H1 (cell line): ENCODE results near the gene GIN1. TPM values are rescaled to one million over a fixed set of nuclear protein-coding genes. Genes with fewer than 3 reads are reported as not detected.

Experiments used
- CTCF ChIA-PET: fragments of 300-600 bp; sonication (Branson Sonifier 250); formaldehyde crosslinking; loops from one replicate; lab custom pipeline; 2021; ENCODE audit not compliant: partially characterized antibody; lab: Charles Lee
- POLR2A ChIA-PET: fragments of 300-600 bp; sonication (Branson Sonifier 250); formaldehyde crosslinking; loops from one replicate; lab custom pipeline; 2021; ENCODE audit warnings: inconsistent platforms; ENCODE audit not compliant: partially characterized antibody; lab: Charles Lee
- DNase-seq, 2 experiments: peaks; one replicate each; pipeline versions ENCODE4 v3.0.0 to v3.0.0-alpha.2; 2010 to 2022; ENCODE audit warnings: low spot score in 2 of 2, low read depth in 1 of 2, mixed read lengths in 1 of 2
- FAIRE-seq: peaks from 2 replicates; lab custom pipeline; 2011; peaks lifted over from hg19 to GRCh38; lab: Jason Lieb, UNC
- H2AFZ ChIP-seq: 2 replicates; pipeline ENCODE4 v1.8.1; 2012; ENCODE audit warnings: low read length, inconsistent platforms
- H2AK5ac ChIP-seq: 2 replicates; pipeline ENCODE4 v1.6.1; 2013; ENCODE audit warnings: low read depth, low read length
- H2BK120ac ChIP-seq: replicated peaks from 2 replicates; pipeline ENCODE3; 2013; ENCODE audit warnings: low read depth, low read length, inconsistent platforms
- H2BK12ac ChIP-seq: 2 replicates; pipeline ENCODE4 v1.6.1; 2013; ENCODE audit warnings: low read depth, low read length
- H2BK15ac ChIP-seq: 2 replicates; pipeline ENCODE4 v1.6.1; 2013; ENCODE audit warnings: low read length
- H2BK20ac ChIP-seq: 2 replicates; pipeline ENCODE4 v1.6.1; 2013; ENCODE audit warnings: low read length
- H2BK5ac ChIP-seq: 2 replicates; pipeline ENCODE4 v1.6.1; 2013; ENCODE audit warnings: low read depth, low read length
- H3K14ac ChIP-seq: 2 replicates; pipeline ENCODE4 v1.6.1; 2013; ENCODE audit warnings: inconsistent platforms; ENCODE audit not compliant: insufficient read length
- H3K18ac ChIP-seq: 2 replicates; pipeline ENCODE4 v1.6.1; 2013; ENCODE audit warnings: low read length; ENCODE audit errors: extremely low read depth
- H3K23ac ChIP-seq: 2 replicates; pipeline ENCODE4 v1.6.1; 2013; ENCODE audit warnings: inconsistent platforms; ENCODE audit not compliant: insufficient read length
- H3K23me2 ChIP-seq: 2 replicates; pipeline ENCODE4 v1.6.1; 2013; ENCODE audit warnings: low read depth, low read length
- H3K27ac ChIP-seq: 2 replicates; pipeline ENCODE4 v1.6.1; 2011; ENCODE audit warnings: low read depth, low read length, inconsistent platforms
- H3K27me3 ChIP-seq, 4 experiments: replicated peaks in 1 of 4; 1 replicate in 1 of 4; 2 replicates in 3 of 4; pipeline versions ENCODE4 v1.6.1 to v1.8.1; 2011 to 2013; ENCODE audit warnings: low read length in 3 of 4, mild to moderate bottlenecking in 3 of 4, inconsistent platforms in 2 of 4, mixed read lengths in 2 of 4, moderate library complexity in 1 of 4; ENCODE audit not compliant: control insufficient read depth in 3 of 4, insufficient read depth in 3 of 4; ENCODE audit errors: extremely low read depth in 1 of 4
- H3K36me3 ChIP-seq, 4 experiments: 2 replicates each; pipeline versions ENCODE4 v1.6.1 to v1.8.1; 2011 to 2013; ENCODE audit warnings: mild to moderate bottlenecking in 4 of 4, low read length in 3 of 4, moderate library complexity in 2 of 4, control low read depth in 1 of 4, inconsistent platforms in 1 of 4; ENCODE audit not compliant: insufficient read depth in 4 of 4, control insufficient read depth in 2 of 4
- H3K4ac ChIP-seq: replicated peaks from 2 replicates; pipeline ENCODE3; 2013; ENCODE audit warnings: low read length, low read depth, mixed read lengths, inconsistent platforms; ENCODE audit not compliant: insufficient read length
- H3K4me1 ChIP-seq, 4 experiments: replicated peaks in 1 of 4; 1 replicate in 1 of 4; 2 replicates in 3 of 4; pipeline versions ENCODE4 v1.6.1 to v1.8.1; 2011 to 2013; ENCODE audit warnings: low read length in 3 of 4, inconsistent platforms in 2 of 4, mixed read lengths in 1 of 4; ENCODE audit not compliant: insufficient read depth in 4 of 4, control insufficient read depth in 3 of 4
- H3K4me2 ChIP-seq, 2 experiments: 2 replicates each; pipeline versions ENCODE4 v1.6.1 to v1.8.1; 2011 to 2013; ENCODE audit warnings: low read depth in 2 of 2, low read length in 2 of 2, control low read depth in 1 of 2, inconsistent platforms in 1 of 2, mild to moderate bottlenecking in 1 of 2; ENCODE audit not compliant: insufficient read depth in 1 of 2
- H3K4me3 ChIP-seq, 4 experiments: fragments of 200-600, 300-600 bp in 1 of 4; sonication (generic), shearing (Covaris generic), sonication (Bioruptor Twin) in 1 of 4; 2 replicates each; pipeline versions ENCODE4 v1.5.1 to v1.8.1; 2011 to 2016; ENCODE audit warnings: low read length in 4 of 4, low read depth in 3 of 4, control low read depth in 2 of 4, inconsistent platforms in 2 of 4, mild to moderate bottlenecking in 2 of 4, mixed read lengths in 1 of 4, moderate library complexity in 1 of 4; ENCODE audit not compliant: insufficient read depth in 2 of 4; ENCODE audit errors: extremely low read depth in 1 of 4
- H3K56ac ChIP-seq: replicated peaks from 2 replicates; pipeline ENCODE3; 2013; ENCODE audit warnings: low read depth, mild to moderate bottlenecking, mixed read lengths, low read length, inconsistent platforms; ENCODE audit not compliant: insufficient read length
- H3K79me1 ChIP-seq: 2 replicates; pipeline ENCODE4 v1.6.1; 2013; ENCODE audit warnings: low read depth, low read length, control low read depth
- H3K79me2 ChIP-seq, 2 experiments: 2 replicates each; pipeline versions ENCODE4 v1.6.1 to v1.8.1; 2012 to 2013; ENCODE audit warnings: low read length in 2 of 2, mild to moderate bottlenecking in 2 of 2, inconsistent platforms in 1 of 2; ENCODE audit not compliant: insufficient read depth in 2 of 2, control insufficient read depth in 1 of 2
- H3K9ac ChIP-seq, 4 experiments: replicated peaks in 1 of 4; 1 replicate in 1 of 4; 2 replicates in 3 of 4; pipeline versions ENCODE4 v1.6.1 to v1.8.1; 2011 to 2013; ENCODE audit warnings: low read depth in 3 of 4, low read length in 3 of 4, control low read depth in 2 of 4, mild to moderate bottlenecking in 2 of 4, moderate library complexity in 2 of 4, inconsistent platforms in 1 of 4; ENCODE audit errors: extremely low read depth in 1 of 4
- H3K9me3 ChIP-seq, 2 experiments: 2 replicates each; pipeline versions ENCODE4 v1.6.1 to v1.8.1; 2012 to 2013; ENCODE audit warnings: mild to moderate bottlenecking in 2 of 2, moderate library complexity in 2 of 2, control low read depth in 1 of 2, inconsistent platforms in 1 of 2, low read depth in 1 of 2, low read length in 1 of 2, mixed read lengths in 1 of 2; ENCODE audit not compliant: insufficient read depth in 2 of 2
- H4K20me1 ChIP-seq, 2 experiments: replicated peaks in 1 of 2; 2 replicates each; pipeline versions ENCODE3 to v1.8.1; 2011 to 2013; ENCODE audit warnings: inconsistent platforms in 2 of 2, low read length in 2 of 2, mild to moderate bottlenecking in 1 of 2; ENCODE audit not compliant: insufficient read depth in 2 of 2, control insufficient read depth in 1 of 2
- H4K5ac ChIP-seq: 2 replicates; pipeline ENCODE4 v1.6.1; 2013; ENCODE audit warnings: low read length, low read depth, mixed read lengths, inconsistent platforms; ENCODE audit not compliant: insufficient read length
- H4K8ac ChIP-seq: 2 replicates; pipeline ENCODE4 v1.8.0; 2013; ENCODE audit warnings: mild to moderate bottlenecking, moderate library complexity, low read length, inconsistent platforms; ENCODE audit not compliant: insufficient read depth; ENCODE audit errors: extremely low read depth
- H4K91ac ChIP-seq: replicated peaks from 2 replicates; pipeline ENCODE3; 2013; ENCODE audit warnings: low read length, mixed read lengths, inconsistent platforms; ENCODE audit not compliant: insufficient read length
- SAP30 ChIP-seq: fragments of 300-600 bp; sonication (generic); IDR thresholded peaks from 2 replicates; pipeline ENCODE4 v1.7.1; 2012; ENCODE audit warnings: low read length, moderate library complexity, mild to moderate bottlenecking, inconsistent platforms; ENCODE audit not compliant: insufficient read depth, insufficient replicate concordance
- WGBS, 2 experiments: shearing (Covaris generic) in 1 of 2; methylation state at CpG; one replicate each; pipeline versions ENCODE4 v1.1.6 to v1.1.7; 2013 to 2015; ENCODE audit warnings: low lambda C conversion rate in 2 of 2, mixed read lengths in 2 of 2, inconsistent platforms in 1 of 2, low coverage in 1 of 2, missing lambda C conversion rate in 1 of 2; ENCODE audit not compliant: insufficient replicate concordance in 2 of 2, insufficient coverage in 1 of 2, insufficient read length in 1 of 2; ENCODE audit errors: extremely low coverage in 1 of 2, missing lambda C conversion rate in 1 of 2; 5-methylcytosine and 5-hydroxymethylcytosine counted together
- polyA plus RNA-seq, 7 experiments: library from polyadenylated mRNA; depleted of rRNA in 3 of 7; stranded (reverse) in 5 of 7; unstranded in 2 of 7; fragments of >200 nt in 5 of 7; fragments of 200-250 nt in 2 of 7; gene quantifications; 1 replicate in 5 of 7; 2 replicates in 1 of 7; 4 replicates in 1 of 7; pipeline versions ENCODE4 v1.2.1 to v1.2.3, GENCODE V29; 2011 to 2013; ENCODE audit warnings: missing spikeins in 2 of 7, mixed read lengths in 2 of 7
- total RNA-seq: library from RNA; stranded (reverse); fragmentation: NEBNext Ultra II Directional; extraction: Animal tissue kit (Norgen Biotek cat#: 25700); gene quantifications from 2 replicates; pipeline ENCODE4 v1.2.1, GENCODE V29; 2021

GIN1 gene
- total and polyA plus RNA-seq, 2 of the 8 experiments (the other 6 are each of a cell fraction or from before 2014, with no cell fraction given) = 1.9 to 7.1 TPM

GRCh38 chr5:103089272-103089671 lies 30.7 kb downstream of the GIN1 start:
- Histone ChIP-seq H3K4me3 (no peak overlapping the region), H3K56ac (no peak overlapping the region), H4K5ac (no peak overlapping the region), H2BK5ac (no peak overlapping the region), H3K79me2 (no peaks in the 10 kb centered on the region), H3K4ac (no peak overlapping the region), H2BK15ac (no peak overlapping the region), H3K23me2 (no peaks in the 10 kb centered on the region), H3K27me3 (no peaks in the 10 kb centered on the region), H2BK20ac (no peak overlapping the region), H4K91ac (no peak overlapping the region), H3K36me3 (peaks cover 0 to 12% (median 5%) of the 10 kb centered on the region in 4 experiments; a peak in 3 of 8 replicates), H2BK120ac (no peak overlapping the region), H2BK12ac (no peak overlapping the region), H3K4me2 (no peak overlapping the region), H2AK5ac (no peak overlapping the region), H3K14ac (no peak overlapping the region), H4K8ac (no peak overlapping the region), H3K4me1 (no peaks in the 10 kb centered on the region), H3K9ac (no peak overlapping the region), H3K79me1 (no peaks in the 10 kb centered on the region), H3K9me3 (0 out of 4 replicates have a peak, but pooled peaks cover 0 to 2% of the 10 kb centered on the region in 2 experiments), H3K18ac (no peak overlapping the region), H3K27ac (no peak overlapping the region), H2AFZ (no peak overlapping the region), H4K20me1 (no peaks in the 10 kb centered on the region), H3K23ac (no peak overlapping the region)
- TF ChIP-seq SAP30 = no peak
- DNase-seq (no peak), FAIRE-seq (no peak)
- ChIA-PET CTCF (no interaction called here), POLR2A (no interaction called here)
- 81% methylated on average over 1 of the region's 1 CpG; no CpG with 5 or more reads in 1 of the 2 experiments for WGBS, 2 experiments
